ENCODE measurements around the gene SUN5. TPM values are rescaled to one million over a fixed set of nuclear protein-coding genes. Genes with fewer than 3 reads are reported as not detected.
"Not testable (repeated sequence)": the region's sequence is repeated elsewhere in the genome, so short reads cannot be mapped to it uniquely, and the experiment has no call there.

SUN5 gene
- total RNA-seq, result not detected in 2 replicates

GRCh38 chr20:33004141-33004751 lies at the start of gene SUN5:
Gene SUN5, minus strand, starts transcription at chr20:33004433. Its CDS starts 93 bp downstream, at chr20:33004340.
- DNase-seq (ENCODE audit: low read depth), result no peak
- TF ChIP-seq CTCF (conservative IDR thresholded peaks at IDR 0.05; ENCODE audit: low read depth, low read length), result no peak
- no peak within 1 kb of the TSS for H3K4me3 ChIP-seq (ENCODE audit: low read depth, low read length)

- no peak for DNase-seq (ENCODE audit: low read depth)
- TF ChIP-seq CTCF (conservative IDR thresholded peaks at IDR 0.05; ENCODE audit: low read depth, low read length), result no peak
- no peak within 1 kb of the TSS for H3K4me3 ChIP-seq (ENCODE audit: low read depth, low read length)
Observed at GRCh38 chr20:33053291-33054106, 49.3 kb upstream of the SUN5 start, which contains the start of gene BPIFB3. Gene BPIFB3, plus strand, starts transcription at chr20:33053903. Its CDS starts 1,533 bp downstream, at chr20:33055436.

GRCh38 chr20:33051333-33051732 lies 47.1 kb upstream of the SUN5 start:
- no peak for DNase-seq (ENCODE audit: low read depth)
- no peak for TF ChIP-seq CTCF (conservative IDR thresholded peaks at IDR 0.05; ENCODE audit: low read depth, low read length)
- no peak overlapping the region for H3K4me3 ChIP-seq (ENCODE audit: low read depth, low read length)

- no peak for TF ChIP-seq CTCF (conservative IDR thresholded peaks at IDR 0.05; ENCODE audit: low read depth, low read length)
- H3K4me3 ChIP-seq (ENCODE audit: low read depth, low read length), result no peak overlapping the region
- no peak for DNase-seq (ENCODE audit: low read depth)
Observed at GRCh38 chr20:33046412-33046811, 42.2 kb upstream of the SUN5 start.

- H3K4me3 ChIP-seq (ENCODE audit: low read depth, low read length); DNase-seq (ENCODE audit: low read depth): not testable (repeated sequence)
Observed at GRCh38 chr20:33045129-33045721, 41.0 kb upstream of the SUN5 start.

GRCh38 chr20:33043731-33044181 lies 39.5 kb upstream of the SUN5 start:
- no peak for DNase-seq (ENCODE audit: low read depth)
- no peak for TF ChIP-seq CTCF (conservative IDR thresholded peaks at IDR 0.05; ENCODE audit: low read depth, low read length)
- no peak overlapping the region for H3K4me3 ChIP-seq (ENCODE audit: low read depth, low read length)

GRCh38 chr20:33042983-33043730 lies 38.9 kb upstream of the SUN5 start:
- DNase-seq (ENCODE audit: low read depth), result no peak
- H3K4me3 ChIP-seq (ENCODE audit: low read depth, low read length), result no peak overlapping the region
- no peak for TF ChIP-seq CTCF (conservative IDR thresholded peaks at IDR 0.05; ENCODE audit: low read depth, low read length)

Measured in epithelial cell of proximal tubule (primary cell).